VCaP (cell line): ENCODE results near the gene RHAG.
"Not testable (repeated sequence)": the region's sequence is repeated elsewhere in the genome, so short reads cannot be mapped to it uniquely, and the experiment has no call there.

Experiments used
- H3K27ac ChIP-seq: fragments of 450-650 bp; 2 replicates; pipeline ENCODE4 v1.5.1; 2017
- TF ChIP-seq, protein P1 (sequence below): fragments of 450-650 bp; conservative IDR thresholded peaks from 2 replicates; pipeline ENCODE4 v1.5.1; 2017; ENCODE audit warnings: mild to moderate bottlenecking, moderate library complexity

The RHAG gene

DNA sequence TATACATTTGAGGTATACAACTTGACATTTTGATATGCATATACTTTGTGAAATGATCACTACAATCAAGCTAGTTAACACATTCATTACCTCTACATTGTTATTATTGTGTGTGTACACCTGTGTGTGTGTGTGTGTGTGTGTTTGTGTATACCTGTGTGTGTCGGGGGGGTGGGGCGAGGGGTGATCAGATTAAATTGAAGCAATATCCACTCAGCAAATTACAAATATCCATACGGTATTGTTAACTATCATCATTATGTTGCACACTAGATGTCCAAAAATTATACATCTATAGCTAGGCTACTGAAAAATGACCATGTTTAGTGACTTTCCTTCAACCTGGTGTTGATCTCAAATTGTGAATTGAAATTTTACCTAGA is 1.8 kb downstream of the RHAG start:
- H3K27ac ChIP-seq, result no peak overlapping the region
- TF ChIP-seq, protein P1, sequence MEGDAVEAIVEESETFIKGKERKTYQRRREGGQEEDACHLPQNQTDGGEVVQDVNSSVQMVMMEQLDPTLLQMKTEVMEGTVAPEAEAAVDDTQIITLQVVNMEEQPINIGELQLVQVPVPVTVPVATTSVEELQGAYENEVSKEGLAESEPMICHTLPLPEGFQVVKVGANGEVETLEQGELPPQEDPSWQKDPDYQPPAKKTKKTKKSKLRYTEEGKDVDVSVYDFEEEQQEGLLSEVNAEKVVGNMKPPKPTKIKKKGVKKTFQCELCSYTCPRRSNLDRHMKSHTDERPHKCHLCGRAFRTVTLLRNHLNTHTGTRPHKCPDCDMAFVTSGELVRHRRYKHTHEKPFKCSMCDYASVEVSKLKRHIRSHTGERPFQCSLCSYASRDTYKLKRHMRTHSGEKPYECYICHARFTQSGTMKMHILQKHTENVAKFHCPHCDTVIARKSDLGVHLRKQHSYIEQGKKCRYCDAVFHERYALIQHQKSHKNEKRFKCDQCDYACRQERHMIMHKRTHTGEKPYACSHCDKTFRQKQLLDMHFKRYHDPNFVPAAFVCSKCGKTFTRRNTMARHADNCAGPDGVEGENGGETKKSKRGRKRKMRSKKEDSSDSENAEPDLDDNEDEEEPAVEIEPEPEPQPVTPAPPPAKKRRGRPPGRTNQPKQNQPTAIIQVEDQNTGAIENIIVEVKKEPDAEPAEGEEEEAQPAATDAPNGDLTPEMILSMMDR, result no peak

DNA sequence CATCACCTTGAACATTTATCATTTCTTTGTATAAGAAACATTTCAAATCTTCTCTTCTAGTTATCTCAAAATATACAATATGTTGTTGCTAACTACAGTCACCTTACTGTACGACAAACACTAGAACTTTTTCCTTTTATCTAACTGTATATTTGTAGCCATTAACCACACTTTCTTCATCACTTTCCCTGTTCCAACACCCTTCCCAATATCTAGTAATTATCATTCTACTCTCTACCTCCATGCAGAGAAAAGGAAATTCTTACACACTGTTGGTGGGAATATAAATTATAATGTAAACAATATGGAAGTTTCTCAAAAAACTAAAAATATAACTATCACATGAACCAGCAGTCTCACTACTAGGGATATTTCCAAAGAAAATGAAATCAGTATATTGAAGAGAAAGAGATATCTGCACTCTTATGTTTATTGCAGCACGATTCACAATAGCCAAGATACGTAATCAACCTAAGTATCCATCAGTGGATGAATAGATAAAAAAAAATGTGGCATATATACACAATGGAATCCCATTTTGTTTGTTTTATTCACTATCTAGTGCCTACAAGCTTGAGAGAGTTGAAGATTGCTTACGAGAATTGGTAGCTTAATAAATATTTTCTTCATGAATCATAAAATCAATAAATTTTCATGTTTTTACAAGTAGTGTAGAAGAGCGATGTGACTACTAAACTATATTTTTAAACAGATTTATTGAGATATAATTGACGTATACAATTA is 2.4 kb downstream of the RHAG start:
- no peak overlapping the region for H3K27ac ChIP-seq
- TF ChIP-seq, protein P1, result no peak

DNA sequence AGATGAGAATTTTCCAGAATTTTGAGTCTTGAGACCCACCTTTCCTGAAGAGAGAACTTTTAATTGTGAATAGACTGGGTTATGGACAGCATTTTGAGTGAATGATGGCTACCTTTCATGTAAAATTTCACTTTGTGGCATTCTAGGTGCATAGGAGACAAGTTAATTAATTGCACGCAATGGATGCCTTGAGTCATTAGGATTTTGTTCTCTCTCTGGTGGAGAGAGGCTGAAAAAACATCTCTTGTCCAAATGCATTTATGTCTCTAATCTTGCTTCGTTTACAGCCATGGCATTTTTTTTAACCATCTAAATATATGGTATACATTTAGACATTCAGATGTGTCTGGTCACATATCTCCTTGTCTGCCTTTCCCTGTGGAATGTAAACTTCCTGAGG is 3.1 kb downstream of the RHAG start:
- TF ChIP-seq, protein P1, result no peak

DNA sequence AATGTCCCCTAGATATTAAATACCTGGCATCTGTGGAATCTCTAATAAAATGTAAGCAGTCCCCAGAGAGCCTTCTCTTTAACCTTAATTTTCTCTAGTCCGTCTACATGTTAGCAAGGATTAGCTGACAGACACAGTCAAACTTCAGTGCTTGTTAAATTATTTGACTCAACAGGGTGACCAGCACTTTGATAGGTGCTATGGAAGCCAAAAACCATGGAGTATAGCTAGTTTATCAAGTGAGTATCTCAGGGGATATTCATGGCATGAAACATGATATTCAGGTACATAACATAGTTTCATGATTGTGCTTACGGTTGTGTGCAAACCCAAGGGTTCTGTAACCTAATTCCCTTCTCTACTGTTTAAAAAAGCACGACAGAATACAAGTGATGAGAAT is 3.9 kb downstream of the RHAG start:
- TF ChIP-seq, protein P1, result no peak

More for the DNA sequence above, 3.1 kb downstream of the RHAG start:
- H3K27ac ChIP-seq, result no peak overlapping the region

DNA sequence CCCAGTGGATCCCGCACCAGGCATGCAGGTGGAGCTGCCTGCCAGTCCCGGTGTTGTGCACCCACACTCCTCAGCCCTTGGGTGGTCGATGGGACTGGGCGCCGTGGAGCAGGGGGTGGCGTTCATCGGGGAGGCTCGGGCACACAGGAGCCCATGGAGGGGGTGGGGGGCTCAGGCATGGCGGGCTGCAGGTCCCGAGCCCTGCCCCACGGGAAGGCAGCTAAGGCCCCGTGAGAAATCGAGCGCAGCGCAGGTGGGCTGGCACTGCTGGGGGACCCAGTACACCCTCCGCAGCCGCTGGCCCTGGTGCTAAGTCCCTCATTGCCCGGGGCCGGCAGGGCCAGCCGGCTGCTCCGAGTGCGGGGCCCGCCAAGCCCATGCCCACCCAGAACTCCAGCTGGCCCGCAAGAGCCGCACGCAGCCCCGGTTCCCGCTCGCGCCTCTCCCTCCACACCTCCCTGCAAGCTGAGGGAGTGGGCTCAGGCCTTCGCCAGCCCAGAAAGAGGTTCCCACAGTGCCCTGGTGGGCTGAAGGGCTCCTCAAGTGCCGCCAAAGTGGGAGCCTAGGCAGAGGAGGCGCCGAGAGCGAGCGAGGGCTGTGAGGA is 7.1 kb downstream of the RHAG start:
- not testable (repeated sequence) for H3K27ac ChIP-seq

More for the DNA sequence above, 3.9 kb downstream of the RHAG start:
- H3K27ac ChIP-seq, result no peak overlapping the region

DNA sequence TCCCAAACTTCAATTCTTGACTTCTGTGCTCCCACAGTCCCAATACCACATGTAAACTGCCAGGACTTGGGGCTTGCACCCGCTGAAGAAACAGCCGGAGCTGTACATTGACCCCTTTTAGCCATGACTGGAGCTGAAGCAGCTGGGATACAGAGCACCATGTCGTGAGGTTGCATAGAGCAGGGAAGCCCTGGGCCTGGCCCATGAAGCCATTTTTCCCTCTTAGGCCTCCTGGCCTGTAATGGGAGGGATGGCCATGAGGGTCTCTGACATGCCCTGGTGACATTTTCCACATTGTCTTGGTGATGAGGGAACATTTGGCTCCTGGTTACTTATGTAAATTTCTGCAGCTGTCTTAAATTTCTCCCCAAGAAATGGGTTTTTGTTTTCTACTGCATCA is 9.8 kb downstream of the RHAG start:
- TF ChIP-seq, protein P1, result no peak
- no peak overlapping the region for H3K27ac ChIP-seq

DNA sequence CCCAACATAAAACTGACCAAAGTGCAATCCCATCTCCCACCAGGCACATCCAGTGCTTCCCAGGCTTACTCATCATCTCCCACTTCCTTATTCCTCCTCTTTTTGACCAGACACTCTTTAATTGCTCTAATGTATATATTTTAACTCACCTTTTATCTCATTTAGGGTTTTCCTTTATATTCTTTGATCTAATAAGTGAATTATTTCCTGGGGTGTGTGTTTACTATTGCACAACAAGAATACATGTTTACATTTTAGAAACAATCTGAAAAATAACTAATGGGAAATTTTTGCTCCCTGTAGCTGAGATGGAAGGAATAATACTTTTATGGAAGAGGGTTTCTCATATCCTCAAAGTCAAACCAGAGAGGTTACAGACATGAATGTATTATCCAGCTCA is 18.4 kb downstream of the RHAG start:
- TF ChIP-seq, protein P1, result no peak

DNA sequence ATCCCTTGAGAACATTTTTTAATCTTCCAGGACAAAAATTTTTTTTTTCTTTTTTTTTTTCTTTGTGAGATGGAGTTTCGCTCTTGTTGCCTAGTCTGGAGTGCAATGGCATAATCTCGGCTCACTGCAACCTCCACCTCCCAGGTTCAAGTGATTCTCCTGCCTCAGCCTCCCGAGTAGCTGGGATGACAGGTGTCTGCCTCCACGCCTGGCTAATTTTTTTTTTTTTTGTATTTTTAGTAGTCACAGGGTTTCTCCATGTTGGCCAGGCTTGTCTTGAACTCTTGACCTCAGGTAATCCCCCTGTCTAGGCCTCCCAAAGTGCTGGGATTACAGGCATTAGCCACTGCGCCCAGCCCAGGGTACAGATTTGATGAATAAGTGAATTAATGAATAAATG is 22.5 kb downstream of the RHAG start:
- H3K27ac ChIP-seq, result not testable (repeated sequence)

More for the DNA sequence above, 18.4 kb downstream of the RHAG start:
- H3K27ac ChIP-seq, result no peak overlapping the region
